Body of pancreas (tissue), 4 donors: ENCODE measurements around the gene MAEA. TPM values are rescaled to one million over a fixed set of nuclear protein-coding genes. Genes with fewer than 3 reads are reported as not detected.

ENCODE experiments used
- ATAC-seq: fragments of 150-250 bp; one replicate; pipeline ENCODE4 v1.9.1; 2016
- DNase-seq, 4 donors: peaks; one replicate each; pipeline ENCODE4 v3.0.0-alpha.2; 2019
- H3K27ac ChIP-seq, 4 donors: fragments of 200-600 bp; sonication (generic); 1 replicate in 3 of 4; 2 replicates in 1 of 4; pipeline versions ENCODE4 v1.5.1 to v1.6.1; 2016 to 2019; ENCODE audit warnings: mild to moderate bottlenecking in 1 of 4, mixed read lengths in 1 of 4, moderate library complexity in 1 of 4
- H3K27me3 ChIP-seq, 2 donors: fragments of 200-600 bp; sonication (generic); one replicate each; pipeline ENCODE4 v1.6.0; 2016; ENCODE audit warnings: mild to moderate bottlenecking in 1 of 2
- H3K36me3 ChIP-seq, 2 donors: fragments of 200-600 bp; sonication (generic); replicated peaks in 1 of 2; 2 replicates each; pipeline ENCODE4 v1.5.1; 2016; ENCODE audit warnings: low read depth in 2 of 2; ENCODE audit not compliant: insufficient read depth in 1 of 2
- H3K4me1 ChIP-seq: fragments of 200-600 bp; sonication (generic); one replicate; pipeline ENCODE4 v1.6.0; 2016
- H3K4me3 ChIP-seq, 2 donors: fragments of 200-600 bp; sonication (generic); 1 replicate in 1 of 2; 2 replicates in 1 of 2; pipeline ENCODE4 v1.5.1; 2016 to 2019
- H3K9me3 ChIP-seq, 3 donors: fragments of 200-600 bp; sonication (generic); 1 replicate in 2 of 3; 2 replicates in 1 of 3; pipeline ENCODE4 v1.5.1; 2016
- POLR2A ChIP-seq, 3 donors: fragments of 450-650 bp; IDR thresholded peaks; one replicate each; pipeline ENCODE4 v1.6.1; 2016; ENCODE audit warnings: antibody characterized with exemption in 3 of 3, mild to moderate bottlenecking in 2 of 3
- WGBS, 2 donors: methylation state at CpG; one replicate each; pipeline ENCODE4 v1.1.5; 2017; 5-methylcytosine and 5-hydroxymethylcytosine counted together
- intact Hi-C: fragments of 100-400 bp; cut with DNase I; formaldehyde crosslinking; loops from one replicate; pipeline ENCODE4 v1.15.1; 2023
- total RNA-seq, 2 donors: library from RNA; depleted of rRNA; stranded (reverse); fragments of >200 nt; gene quantifications; one replicate each; pipeline ENCODE4 v1.1.0, GENCODE V29; 2016
- TF ChIP-seq, protein P1 (sequence below), 7 experiments: fragments of 450-650 bp in 4 of 7; fragments of 200-600 bp in 3 of 7; sonication (generic) in 3 of 7; IDR thresholded peaks; one replicate each; pipeline ENCODE4 v1.5.1; 2016 to 2019; ENCODE audit warnings: antibody characterized with exemption in 7 of 7

MAEA gene
- total RNA-seq, 2 donors from 2014 or later, result 68.7 to 88.0 TPM

DNA sequence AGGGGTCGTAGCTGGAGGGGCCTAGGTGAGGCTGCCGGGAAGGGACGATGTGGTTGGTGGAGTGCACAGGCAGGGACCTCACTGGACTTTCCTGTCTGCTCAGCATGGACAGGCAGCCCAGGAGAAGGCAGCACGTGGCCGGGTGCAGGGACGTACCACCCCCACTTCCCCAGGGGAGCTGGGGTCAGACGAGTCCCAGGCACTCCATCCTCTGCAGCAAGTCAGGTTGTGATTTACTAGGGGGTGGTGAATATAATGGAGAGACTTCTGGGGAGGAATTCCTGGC, 39.2 kb upstream of the MAEA start:
- 79 to 100% methylated on average over 3 to 7 of the region's 7 CpGs for WGBS, 2 donors
- no peak overlapping the region for H3K4me3 ChIP-seq

DNA sequence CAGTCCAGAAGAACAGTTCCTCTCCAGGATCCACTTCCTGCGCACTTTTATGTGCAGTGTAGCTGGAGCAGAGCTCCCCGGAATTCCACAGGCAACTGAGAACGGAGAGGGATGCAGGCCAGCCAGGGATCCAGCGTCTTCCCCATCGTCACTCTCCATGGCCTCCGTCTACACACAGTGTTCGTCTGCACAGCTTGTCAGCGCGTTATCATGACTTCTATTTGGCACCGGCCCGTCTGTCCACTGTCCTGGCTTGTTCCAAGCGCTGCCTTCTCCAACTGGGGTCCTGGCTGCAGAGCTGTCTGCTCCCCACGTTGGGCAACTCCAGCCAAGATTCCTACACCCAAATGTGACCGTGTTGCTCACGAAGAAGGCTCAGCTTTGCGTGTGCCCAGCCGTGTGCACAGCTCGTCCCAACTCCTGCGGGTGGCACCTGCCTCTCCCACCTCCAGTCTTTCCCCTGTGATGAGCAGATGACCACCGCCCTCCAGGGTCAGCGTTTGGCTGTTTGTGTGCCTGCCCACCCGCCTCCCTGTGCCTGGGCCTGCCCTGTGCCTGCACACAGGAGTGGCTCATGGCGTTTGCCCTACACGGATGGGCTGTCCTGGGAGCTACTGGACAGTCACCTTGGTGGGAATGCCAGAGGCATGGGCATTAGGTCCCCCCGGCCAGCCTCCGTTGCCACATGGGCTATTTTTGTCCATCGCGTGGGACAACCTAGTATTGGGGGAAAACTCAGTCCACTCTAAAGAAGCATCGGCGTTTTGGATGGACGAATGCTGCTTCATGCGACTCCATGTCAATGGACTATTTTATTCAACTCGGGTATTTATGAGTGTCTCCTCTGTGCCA, 38.5 kb upstream of the MAEA start:
- WGBS, 2 donors, result 97% methylated on average over 28 to 33 of the region's 33 CpGs
- H3K9me3 ChIP-seq, result no peaks in the 10 kb centered on the region
- DNase-seq (peak in 1 of 4 donors; percentile 4), ATAC-seq (no peak)
- no peak overlapping the region for H3K4me3 ChIP-seq
- intact Hi-C loops, result loop anchor here (5.0 kb wide), 1 partner anchor 91 kb away; no protein-coding TSS in a partner anchor
- no peaks in the 10 kb centered on the region for H3K36me3 ChIP-seq
- peak overlapping the region in 1 of 4 donors; percentile 97 for H3K27ac ChIP-seq
- peaks cover 34% of the 10 kb centered on the region for H3K4me1 ChIP-seq
- TF ChIP-seq, protein P1, sequence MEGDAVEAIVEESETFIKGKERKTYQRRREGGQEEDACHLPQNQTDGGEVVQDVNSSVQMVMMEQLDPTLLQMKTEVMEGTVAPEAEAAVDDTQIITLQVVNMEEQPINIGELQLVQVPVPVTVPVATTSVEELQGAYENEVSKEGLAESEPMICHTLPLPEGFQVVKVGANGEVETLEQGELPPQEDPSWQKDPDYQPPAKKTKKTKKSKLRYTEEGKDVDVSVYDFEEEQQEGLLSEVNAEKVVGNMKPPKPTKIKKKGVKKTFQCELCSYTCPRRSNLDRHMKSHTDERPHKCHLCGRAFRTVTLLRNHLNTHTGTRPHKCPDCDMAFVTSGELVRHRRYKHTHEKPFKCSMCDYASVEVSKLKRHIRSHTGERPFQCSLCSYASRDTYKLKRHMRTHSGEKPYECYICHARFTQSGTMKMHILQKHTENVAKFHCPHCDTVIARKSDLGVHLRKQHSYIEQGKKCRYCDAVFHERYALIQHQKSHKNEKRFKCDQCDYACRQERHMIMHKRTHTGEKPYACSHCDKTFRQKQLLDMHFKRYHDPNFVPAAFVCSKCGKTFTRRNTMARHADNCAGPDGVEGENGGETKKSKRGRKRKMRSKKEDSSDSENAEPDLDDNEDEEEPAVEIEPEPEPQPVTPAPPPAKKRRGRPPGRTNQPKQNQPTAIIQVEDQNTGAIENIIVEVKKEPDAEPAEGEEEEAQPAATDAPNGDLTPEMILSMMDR (IDR thresholded peaks at IDR 0.05), result no peak
- TF ChIP-seq POLR2A (IDR thresholded peaks at IDR 0.05), result no peak
- H3K27me3 ChIP-seq, result no peaks in the 10 kb centered on the region

More for the DNA sequence above, 39.2 kb upstream of the MAEA start:
- Histone ChIP-seq H3K36me3 (no peaks in the 10 kb centered on the region), H3K27ac (peak overlapping the region; percentile 93 to 99 (median 98)), H3K27me3 (no peaks in the 10 kb centered on the region), H3K9me3 (no peaks in the 10 kb centered on the region), H3K4me1 (peaks cover 40% of the 10 kb centered on the region)
- TF ChIP-seq, protein P1 (IDR thresholded peaks at IDR 0.05), result no peak
- TF ChIP-seq POLR2A (IDR thresholded peaks at IDR 0.05), result no peak
- intact Hi-C loops, result loop anchor here (5.0 kb wide), 1 partner anchor 92 kb away; no protein-coding TSS in a partner anchor
- no peak for ATAC-seq
- DNase-seq, result no peak

DNA sequence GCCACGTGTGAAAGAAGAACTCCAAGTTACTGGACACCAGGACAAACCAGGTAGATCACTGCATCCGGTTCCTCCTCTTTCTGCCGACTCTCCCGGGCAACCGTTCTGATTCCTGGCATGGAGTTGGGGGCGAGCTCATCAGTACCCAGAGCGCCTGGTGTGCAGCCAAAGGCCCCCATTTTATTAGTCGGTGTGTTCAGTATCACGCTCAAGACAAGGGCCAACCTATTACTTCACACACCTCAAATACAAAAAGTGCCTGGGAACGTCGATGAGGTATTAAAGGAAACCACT, 38.0 kb upstream of the MAEA start:
- intact Hi-C loops, result loop anchor here (5.0 kb wide), 1 partner anchor 91 kb away; no protein-coding TSS in a partner anchor
- Histone ChIP-seq H3K36me3 (no peaks in the 10 kb centered on the region), H3K27ac (no peak overlapping the region), H3K4me1 (peaks cover 28% of the 10 kb centered on the region), H3K9me3 (no peaks in the 10 kb centered on the region), H3K27me3 (no peaks in the 10 kb centered on the region), H3K4me3 (no peak overlapping the region)
- TF ChIP-seq POLR2A (IDR thresholded peaks at IDR 0.05), result no peak
- TF ChIP-seq, protein P1 (IDR thresholded peaks at IDR 0.05), result no peak
- 95 to 97% methylated on average over 10 to 11 of the region's 11 CpGs for WGBS, 2 donors
- DNase-seq (no peak), ATAC-seq (no peak)

DNA sequence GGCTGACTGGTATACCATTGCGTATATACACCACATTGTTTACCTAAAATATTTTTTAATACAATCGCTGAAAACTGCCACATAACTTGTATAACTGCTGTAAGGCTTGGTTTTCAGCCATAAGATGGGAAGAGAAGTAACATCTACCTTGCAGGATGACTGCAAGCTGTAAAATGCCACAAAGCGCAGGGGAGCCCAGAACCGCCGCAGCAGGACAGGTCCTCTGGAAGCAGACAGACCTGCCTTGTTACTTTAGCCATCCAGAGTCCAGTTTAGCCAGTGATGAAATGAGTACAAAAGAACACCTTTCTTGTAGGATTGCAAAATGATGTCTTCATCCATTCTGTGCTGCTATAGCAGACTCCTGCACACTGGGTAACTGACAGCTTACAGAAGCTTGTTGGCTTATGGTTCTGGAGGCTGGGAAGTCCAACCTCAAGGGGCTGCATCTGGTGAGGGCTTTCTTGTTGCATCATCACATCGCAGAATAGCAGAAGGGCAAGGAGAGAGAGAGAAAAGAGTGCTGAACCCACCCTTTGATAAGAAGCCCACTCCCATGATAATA, 36.7 kb upstream of the MAEA start:
- Histone ChIP-seq H3K4me3 (no peak overlapping the region), H3K9me3 (no peaks in the 10 kb centered on the region), H3K27ac (no peak overlapping the region), H3K36me3 (no peaks in the 10 kb centered on the region), H3K4me1 (peaks cover 20% of the 10 kb centered on the region), H3K27me3 (no peaks in the 10 kb centered on the region)
- no peak for TF ChIP-seq POLR2A (IDR thresholded peaks at IDR 0.05)
- TF ChIP-seq, protein P1 (IDR thresholded peaks at IDR 0.05), result no peak
- 94 to 97% methylated on average over 6 of the region's 6 CpGs for WGBS, 2 donors
- intact Hi-C loops, result loop anchor here (5.0 kb wide), 1 partner anchor 89 kb away; no protein-coding TSS in a partner anchor
- no peak for DNase-seq
- no peak for ATAC-seq
